ENCODE results near the gene ZNF544.

DNA sequence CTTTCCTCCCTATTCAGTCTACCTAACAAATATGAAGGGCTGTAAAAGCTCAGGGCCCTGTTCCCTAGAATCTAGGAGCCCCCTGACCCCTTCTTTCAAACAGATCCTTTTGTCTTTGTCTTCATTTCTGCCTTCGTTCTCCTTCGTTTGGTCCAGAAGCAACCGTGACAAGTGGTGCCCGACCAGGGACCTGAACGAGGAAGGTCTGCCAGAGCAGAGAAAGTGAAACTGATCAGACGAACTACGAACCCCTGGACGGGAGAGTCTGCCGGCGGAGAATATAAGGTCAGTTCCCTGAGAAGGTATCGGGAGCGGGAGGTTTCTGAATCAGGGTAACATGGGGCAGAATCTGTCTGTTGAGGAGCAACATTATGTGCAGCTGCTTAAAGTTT lies 77.2 kb downstream of the ZNF544 start:
- no peak for TF ChIP-seq PAX5 (IDR thresholded peaks at IDR 0.05; ENCODE audit: insufficient read depth, low read length, severe bottlenecking)
- TF ChIP-seq POLR2AphosphoS5 (IDR thresholded peaks at IDR 0.05; ENCODE audit: low read depth, low read length): no peak
- no peak for TF ChIP-seq POLR2A (IDR thresholded peaks at IDR 0.05; ENCODE audit: low read depth, low read length)

Measured in GM12891 (cell line).